ENCODE data around the gene DCDC1. TPM values are rescaled to one million over a fixed set of nuclear protein-coding genes. Genes with fewer than 3 reads are reported as not detected.

DCDC1 gene
- total RNA-seq, 1 experiment from 2014 or later = 1.5 TPM

GRCh38 chr11:31096191-31096805, 273.2 kb downstream of the DCDC1 start:
- ChIA-PET RAD21 (ENCODE audit: low non-redundant PET in 1 of 2, low total read pairs in 2 of 2, uncharacterized antibody in 2 of 2, unreplicated experiment in 2 of 2) (no interaction called here), POLR2A (no interaction called here), CTCF (interaction anchor here (1.2 kb wide), 1 partner anchor 11 kb away, joined by 3 read pairs; no protein-coding TSS in a partner anchor)
- Histone ChIP-seq H3K9ac (ENCODE audit: low read length) (no peak overlapping the region), H3K27ac (ENCODE audit: low read depth, low read length) (no peak overlapping the region), H3K4me2 (ENCODE audit: low read length) (no peak overlapping the region), H3K9me3 (ENCODE audit: control insufficient read depth in 1 of 2, insufficient read depth in 1 of 2, low read depth in 1 of 2, low read length in 2 of 2) (no peaks in the 10 kb centered on the region), H3K9me2 (ENCODE audit: insufficient read depth) (no peaks in the 10 kb centered on the region), H3K27me3 (ENCODE audit: insufficient read depth, low read length) (0 out of 2 replicates have a peak, but pooled peaks cover 4% of the 10 kb centered on the region), H3K4me1 (ENCODE audit: control insufficient read depth in 1 of 2, insufficient read depth in 2 of 2, low read length in 2 of 2) (no peaks in the 10 kb centered on the region), H3K36me3 (ENCODE audit: control insufficient read depth in 1 of 2, insufficient read depth in 2 of 2, low read length in 2 of 2) (no peaks in the 10 kb centered on the region), H2AFZ (ENCODE audit: low read depth, low read length, poor library complexity, severe bottlenecking) (no peak overlapping the region), H4K20me1 (ENCODE audit: insufficient read depth) (no peaks in the 10 kb centered on the region), H3K79me2 (ENCODE audit: insufficient read depth, low read length) (no peaks in the 10 kb centered on the region), H3K4me3 (replicated peaks in 1 of 2; ENCODE audit: low read depth in 1 of 2, low read length in 2 of 2) (no peak overlapping the region)
- no peak for ATAC-seq
- TF ChIP-seq SIN3A (IDR thresholded peaks at IDR 0.05; ENCODE audit: low read depth) = no peak
- no peak for TF ChIP-seq EGR1 (IDR thresholded peaks at IDR 0.05; ENCODE audit: low read depth)
- no peak for TF ChIP-seq ELF1 (IDR thresholded peaks at IDR 0.05; ENCODE audit: borderline replicate concordance, low read depth)
- no peak for TF ChIP-seq SP1 (IDR thresholded peaks at IDR 0.05; ENCODE audit: low read depth)
- TF ChIP-seq EZH2phosphoT487 (IDR thresholded peaks at IDR 0.05; ENCODE audit: borderline replicate concordance) = no peak
- TF ChIP-seq JUND (IDR thresholded peaks at IDR 0.05) = no peak
- no peak for TF ChIP-seq TCF7L2 (IDR thresholded peaks at IDR 0.05; ENCODE audit: borderline replicate concordance, extremely low read depth, insufficient read depth, insufficient read length)
- no peak for TF ChIP-seq FOSL1 (IDR thresholded peaks at IDR 0.05; ENCODE audit: low read depth)
- no peak for TF ChIP-seq CEBPB (IDR thresholded peaks at IDR 0.05; ENCODE audit: low read depth)
- no peak for TF ChIP-seq ZFX (IDR thresholded peaks at IDR 0.05)
- no peak for TF ChIP-seq POLR2AphosphoS5 (IDR thresholded peaks at IDR 0.05; ENCODE audit: low read depth, low read length)
- TF ChIP-seq EZH2 (IDR thresholded peaks at IDR 0.05) = no peak
- TF ChIP-seq ZNF274 (IDR thresholded peaks at IDR 0.05; ENCODE audit: low read depth, low read length) = no peak
- intact Hi-C loops (cut with micrococcal nuclease) = no loop called here
- DNase-seq (ENCODE audit: low read depth, low spot score) = no peak
- BruUV-seq (replicated peaks) = no TSS peak

GRCh38 chr11:31092638-31093037, 276.9 kb downstream of the DCDC1 start:
- Histone ChIP-seq H3K9me2 (ENCODE audit: insufficient read depth) (no peaks in the 10 kb centered on the region), H3K36me3 (ENCODE audit: control insufficient read depth in 1 of 2, insufficient read depth in 2 of 2, low read length in 2 of 2) (no peaks in the 10 kb centered on the region), H3K4me2 (ENCODE audit: low read length) (no peak overlapping the region), H2AFZ (ENCODE audit: low read depth, low read length, poor library complexity, severe bottlenecking) (no peak overlapping the region), H3K4me3 (replicated peaks in 1 of 2; ENCODE audit: low read depth in 1 of 2, low read length in 2 of 2) (no peak overlapping the region), H3K9ac (ENCODE audit: low read length) (no peak overlapping the region), H3K27me3 (ENCODE audit: insufficient read depth, low read length) (no peaks in the 10 kb centered on the region), H4K20me1 (ENCODE audit: insufficient read depth) (no peaks in the 10 kb centered on the region), H3K4me1 (ENCODE audit: control insufficient read depth in 1 of 2, insufficient read depth in 2 of 2, low read length in 2 of 2) (no peaks in the 10 kb centered on the region), H3K27ac (ENCODE audit: low read depth, low read length) (no peak overlapping the region), H3K79me2 (ENCODE audit: insufficient read depth, low read length) (no peaks in the 10 kb centered on the region), H3K9me3 (ENCODE audit: control insufficient read depth in 1 of 2, insufficient read depth in 1 of 2, low read depth in 1 of 2, low read length in 2 of 2) (no peaks in the 10 kb centered on the region; a peak in 1 of 4 replicates)
- ChIA-PET RAD21 (ENCODE audit: low non-redundant PET in 1 of 2, low total read pairs in 2 of 2, uncharacterized antibody in 2 of 2, unreplicated experiment in 2 of 2) (no interaction called here), POLR2A (no interaction called here), CTCF (interaction anchor here (1.2 kb wide), 1 partner anchor 14 kb away, joined by 3 read pairs; no protein-coding TSS in a partner anchor)
- intact Hi-C loops (cut with micrococcal nuclease) = no loop called here
- ATAC-seq (no peak), DNase-seq (ENCODE audit: low read depth, low spot score) (no peak)
- BruUV-seq (replicated peaks) = no TSS peak
- no peak for TF ChIP-seq YY1 (IDR thresholded peaks at IDR 0.05; ENCODE audit: extremely low read depth, insufficient replicate concordance, low read depth, low read length)
- TF ChIP-seq ELF1 (IDR thresholded peaks at IDR 0.05; ENCODE audit: borderline replicate concordance, low read depth) = no peak
- TF ChIP-seq ZFX (IDR thresholded peaks at IDR 0.05) = no peak
- TF ChIP-seq CBX3 (IDR thresholded peaks at IDR 0.05; ENCODE audit: low read depth) = no peak
- no peak for TF ChIP-seq SP1 (IDR thresholded peaks at IDR 0.05; ENCODE audit: low read depth)
- TF ChIP-seq MAX (IDR thresholded peaks at IDR 0.05) = no peak
- no peak for TF ChIP-seq JUND (IDR thresholded peaks at IDR 0.05)
- no peak for TF ChIP-seq CEBPB (IDR thresholded peaks at IDR 0.05; ENCODE audit: low read depth)
- TF ChIP-seq EZH2phosphoT487 (IDR thresholded peaks at IDR 0.05; ENCODE audit: borderline replicate concordance) = no peak
- no peak for TF ChIP-seq EGR1 (IDR thresholded peaks at IDR 0.05; ENCODE audit: low read depth)
- TF ChIP-seq ATF3 (IDR thresholded peaks at IDR 0.05) = no peak
- no peak for TF ChIP-seq FOSL1 (IDR thresholded peaks at IDR 0.05; ENCODE audit: low read depth)
- no peak for TF ChIP-seq TCF7L2 (IDR thresholded peaks at IDR 0.05; ENCODE audit: borderline replicate concordance, extremely low read depth, insufficient read depth, insufficient read length)
- no peak for TF ChIP-seq ZNF274 (IDR thresholded peaks at IDR 0.05; ENCODE audit: low read depth, low read length)

All from HCT116 (cell line).